GM12878 (cell line): ENCODE data around the gene STXBP5. TPM values are rescaled to one million over a fixed set of nuclear protein-coding genes. Genes with fewer than 3 reads are reported as not detected.

Experiments
- ATAC-seq: fragments of 200-7000 bp; cut with Tn5 transposase; 3 replicates; pipeline ENCODE4 v1.9.1; 2020; ENCODE audit warnings: mild to moderate bottlenecking, moderate library complexity
- BruUV-seq: library from RNA; stranded (reverse); fragments of 400-500 nt; replicated peaks from 2 replicates; lab custom pipeline; 2021; lab: Mats Ljungman, UMichigan
- CTCF ChIA-PET: fragments of 300-600 bp; sonication (Branson Sonifier 250); formaldehyde crosslinking; extraction: SDS; loops from one replicate; lab custom pipeline; 2021; ENCODE audit warnings: inconsistent platforms; lab: Yijun Ruan, JAX
- POLR2A ChIA-PET: fragments of 350-600 bp; formaldehyde crosslinking; extraction: SDS; loops from one replicate; lab custom pipeline; 2021; ENCODE audit warnings: inconsistent platforms; lab: Charles Lee
- RAD21 ChIA-PET: fragments of 300-600 bp; sonication (Branson Sonifier 250); formaldehyde crosslinking; loops from one replicate; lab custom pipeline; 2023; ENCODE audit warnings: antibody characterized with exemption; ENCODE audit not compliant: unreplicated experiment; lab: Charles Lee
- SMC1A ChIA-PET: fragments of 300-600 bp; sonication (Branson Sonifier 250); formaldehyde crosslinking; loops from one replicate; lab custom pipeline; 2023; ENCODE audit not compliant: unreplicated experiment, uncharacterized antibody; lab: Charles Lee
- DNase-seq: peaks from one replicate; pipeline ENCODE4 v3.0.0-alpha.2; 2011; ENCODE audit warnings: low read depth, low spot score
- FAIRE-seq: peaks from 3 replicates; lab custom pipeline; 2011; peaks lifted over from hg19 to GRCh38; lab: Jason Lieb, UNC
- H2AFZ ChIP-seq: 2 replicates; pipeline ENCODE4 v1.6.0; 2011; ENCODE audit warnings: low read depth, low read length, control low read depth; ENCODE audit not compliant: control insufficient read depth
- H3K27ac ChIP-seq: 2 replicates; pipeline ENCODE4 v1.5.1; 2011; ENCODE audit warnings: control low read depth; ENCODE audit not compliant: control insufficient read depth, insufficient read depth
- H3K27me3 ChIP-seq, 2 experiments: replicated peaks in 1 of 2; 2 replicates each; pipeline versions ENCODE4 v1.6.0 to v1.6.1; 2011; ENCODE audit warnings: low read length in 1 of 2; ENCODE audit not compliant: control insufficient read depth in 2 of 2, insufficient read depth in 2 of 2
- H3K36me3 ChIP-seq, 2 experiments: 2 replicates each; pipeline ENCODE4 v1.5.1; 2011; ENCODE audit warnings: low read length in 1 of 2; ENCODE audit not compliant: control insufficient read depth in 2 of 2, insufficient read depth in 2 of 2
- H3K4me1 ChIP-seq: 2 replicates; pipeline ENCODE4 v1.6.1; 2011; ENCODE audit warnings: mild to moderate bottlenecking, low read length, moderate library complexity, mixed read lengths; ENCODE audit not compliant: control insufficient read depth, insufficient read depth
- H3K4me2 ChIP-seq: 2 replicates; pipeline ENCODE4 v1.6.0; 2011; ENCODE audit warnings: control low read depth; ENCODE audit not compliant: control insufficient read depth, insufficient read depth
- H3K4me3 ChIP-seq: fragments of 200-600 bp; sonication (generic); 2 replicates; pipeline ENCODE4 v1.5.1; 2016
- H3K79me2 ChIP-seq: 2 replicates; pipeline ENCODE4 v1.6.0; 2011; ENCODE audit warnings: low read length; ENCODE audit not compliant: control insufficient read depth, insufficient read depth
- H3K9ac ChIP-seq: 2 replicates; pipeline ENCODE4 v1.8.0; 2011; ENCODE audit warnings: low read length, control low read depth, mixed read lengths; ENCODE audit not compliant: control insufficient read depth, insufficient read depth
- H3K9me3 ChIP-seq: replicated peaks from 3 replicates; pipeline ENCODE4 v1.5.1; 2011; ENCODE audit warnings: mild to moderate bottlenecking, low read length; ENCODE audit not compliant: control insufficient read depth, insufficient read depth
- H4K20me1 ChIP-seq: 2 replicates; pipeline ENCODE4 v1.6.0; 2011; ENCODE audit not compliant: control insufficient read depth, insufficient read depth
- ASH2L ChIP-seq: fragments of 300-600, 200-600 bp; sonication (generic); IDR thresholded peaks from 2 replicates; pipeline ENCODE4 v1.6.1; 2017; ENCODE audit warnings: low read depth, mild to moderate bottlenecking, borderline replicate concordance
- BMI1 ChIP-seq: fragments of 450-650 bp; IDR thresholded peaks from 2 replicates; pipeline ENCODE4 v1.6.1; 2016; ENCODE audit warnings: mild to moderate bottlenecking, moderate library complexity, borderline replicate concordance
- CHD2 ChIP-seq: IDR thresholded peaks from 2 replicates; pipeline ENCODE4 v1.6.1; 2011; ENCODE audit warnings: low read depth, low read length, improper control_type of control experiment, borderline replicate concordance
- GABPA ChIP-seq: IDR thresholded peaks from 2 replicates; pipeline ENCODE4 v1.6.1; 2014; ENCODE audit warnings: antibody characterized with exemption, low read depth, mild to moderate bottlenecking, inconsistent platforms
- IRF3 ChIP-seq: fragments of 450-650 bp; IDR thresholded peaks from 2 replicates; pipeline ENCODE4 v1.6.1; 2014; ENCODE audit warnings: mild to moderate bottlenecking
- KAT2A ChIP-seq: conservative IDR thresholded peaks from 2 replicates; pipeline ENCODE4 v1.6.1; 2011; ENCODE audit warnings: low read depth, low read length; ENCODE audit not compliant: control insufficient read depth
- MEF2B ChIP-seq: fragments of 450-650 bp; IDR thresholded peaks from 2 replicates; pipeline ENCODE4 v1.6.1; 2018; ENCODE audit warnings: mild to moderate bottlenecking, moderate library complexity; ENCODE audit not compliant: partially characterized antibody, poor library complexity, severe bottlenecking
- NKRF ChIP-seq: fragments of 450-650 bp; conservative IDR thresholded peaks from 2 replicates; pipeline ENCODE4 v1.6.1; 2017; ENCODE audit warnings: mild to moderate bottlenecking, moderate library complexity
- PAX8 ChIP-seq: fragments of 450-650 bp; IDR thresholded peaks from 2 replicates; pipeline ENCODE4 v1.6.1; 2017; ENCODE audit warnings: mild to moderate bottlenecking, moderate library complexity
- POLR2AphosphoS2 ChIP-seq: IDR thresholded peaks from 2 replicates; pipeline ENCODE4 v1.6.1; 2011; ENCODE audit warnings: low read depth, mild to moderate bottlenecking, low read length, improper control_type of control experiment, moderate library complexity
- RELA ChIP-seq: fragments of 450-650 bp; IDR thresholded peaks from 2 replicates; pipeline ENCODE4 v1.8.0; 2014; ENCODE audit warnings: borderline replicate concordance; ENCODE audit not compliant: partially characterized antibody
- SP1 ChIP-seq: IDR thresholded peaks from one replicate; pipeline ENCODE4 v1.6.1; 2011; ENCODE audit warnings: low read depth, low read length
- SUZ12 ChIP-seq: fragments of 200-600 bp; sonication (generic); IDR thresholded peaks from one replicate; pipeline ENCODE4 v1.6.1; 2018; ENCODE audit warnings: antibody characterized with exemption, mild to moderate bottlenecking; ENCODE audit not compliant: unreplicated experiment
- YBX1 ChIP-seq: fragments of 450-650 bp; IDR thresholded peaks from 2 replicates; pipeline ENCODE4 v1.6.1; 2016; ENCODE audit warnings: antibody characterized with exemption
- ZNF207 ChIP-seq: fragments of 450-650 bp; IDR thresholded peaks from 2 replicates; pipeline ENCODE4 v1.6.1; 2014; ENCODE audit warnings: antibody characterized with exemption, mild to moderate bottlenecking, borderline replicate concordance
- WGBS: methylation state at CpG from one replicate; pipeline ENCODE4 v1.1.6; 2016; ENCODE audit warnings: low lambda C conversion rate; ENCODE audit not compliant: insufficient replicate concordance, insufficient coverage; ENCODE audit errors: missing lambda C conversion rate; 5-methylcytosine and 5-hydroxymethylcytosine counted together
- in situ Hi-C: fragments of 300-500 bp; cut with MboI; formaldehyde crosslinking; loops from 9 replicates; pipeline ENCODE4 v1.14.3; 2018; ENCODE audit warnings: mixed read lengths
- intact Hi-C: fragments of 100-400 bp; cut with micrococcal nuclease; formaldehyde crosslinking; loops from one replicate; pipeline ENCODE4 v1.14.2; 2022; ENCODE audit not compliant: unreplicated experiment
- polyA plus RNA-seq, 11 experiments: library from polyadenylated mRNA; depleted of rRNA in 4 of 11; unstranded in 6 of 11; stranded (reverse) in 5 of 11; fragments of >200 nt; fragmentation: Nextera tagmentation in 4 of 11; fragmentation: Illumina TruSeq in 1 of 11; extraction: Ambion mirVana in 4 of 11; extraction: Trizol in 1 of 11; gene quantifications; 1 replicate in 1 of 11; 2 replicates in 10 of 11; pipeline versions ENCODE4 v1.2.1 to v1.2.3, GENCODE V29; 2011 to 2016; ENCODE audit warnings: inconsistent platforms in 2 of 11, missing spikeins in 2 of 11, low read depth in 1 of 11
- total RNA-seq, 4 experiments: library from RNA; depleted of rRNA in 3 of 4; stranded (reverse); fragments of >200 nt in 3 of 4; fragmentation: Illumina TruSeq in 1 of 4; extraction: Trizol in 1 of 4; gene quantifications; 2 replicates each; pipeline versions ENCODE4 v1.2.1 to v1.2.3, GENCODE V29; 2013 to 2021
- TF ChIP-seq, protein P1 (sequence below): fragments of 450-650 bp; IDR thresholded peaks from 2 replicates; pipeline ENCODE4 v1.6.1; 2016; ENCODE audit warnings: mild to moderate bottlenecking

The STXBP5 gene
- total and polyA plus RNA-seq, 10 of the 15 experiments (the other 5 are each of a cell fraction or from before 2014, with no cell fraction given): 1.4 to 13.2 (median 8.4) TPM

DNA sequence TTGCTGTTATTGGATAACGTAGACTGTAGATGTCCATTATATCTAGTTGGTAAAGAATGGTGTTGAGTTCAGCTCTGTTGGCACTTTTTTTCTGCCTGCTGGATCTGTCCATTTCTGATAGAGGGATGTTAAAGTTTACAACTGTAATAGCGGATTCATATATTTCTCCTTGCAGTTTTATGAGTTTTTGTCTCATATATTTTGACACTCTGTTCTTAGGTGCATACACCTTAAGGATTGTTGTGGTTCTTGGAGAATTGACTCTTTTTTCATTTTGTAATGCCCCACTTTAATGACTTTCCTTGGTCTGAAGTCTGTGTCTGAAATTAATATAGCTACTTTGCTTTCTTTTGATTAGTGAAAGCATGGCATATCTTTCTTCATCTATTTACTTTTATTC lies 16.1 kb downstream of the STXBP5 start:
- H2AFZ ChIP-seq: no peak overlapping the region
- no TSS peak for BruUV-seq
- no peak overlapping the region for H3K4me3 ChIP-seq
- H3K79me2 ChIP-seq: no peaks in the 10 kb centered on the region
- CTCF ChIA-PET: no interaction called here
- no peaks in the 10 kb centered on the region for H4K20me1 ChIP-seq
- peaks cover 0 to 3% of the 10 kb centered on the region in 2 experiments; a peak in 1 of 4 replicates for H3K36me3 ChIP-seq
- no peak overlapping the region for H3K27ac ChIP-seq
- H3K27me3 ChIP-seq: no peaks in the 10 kb centered on the region
- POLR2A ChIA-PET: no interaction called here
- WGBS: 100% methylated on average over 2 of the region's 2 CpGs
- FAIRE-seq (no peak), DNase-seq (no peak), ATAC-seq (no peak)
- intact Hi-C loops: no loop called here
- no peaks in the 10 kb centered on the region for H3K9me3 ChIP-seq
- in situ Hi-C loops: no loop called here
- TF ChIP-seq SP1: no peak
- TF ChIP-seq, protein P1, sequence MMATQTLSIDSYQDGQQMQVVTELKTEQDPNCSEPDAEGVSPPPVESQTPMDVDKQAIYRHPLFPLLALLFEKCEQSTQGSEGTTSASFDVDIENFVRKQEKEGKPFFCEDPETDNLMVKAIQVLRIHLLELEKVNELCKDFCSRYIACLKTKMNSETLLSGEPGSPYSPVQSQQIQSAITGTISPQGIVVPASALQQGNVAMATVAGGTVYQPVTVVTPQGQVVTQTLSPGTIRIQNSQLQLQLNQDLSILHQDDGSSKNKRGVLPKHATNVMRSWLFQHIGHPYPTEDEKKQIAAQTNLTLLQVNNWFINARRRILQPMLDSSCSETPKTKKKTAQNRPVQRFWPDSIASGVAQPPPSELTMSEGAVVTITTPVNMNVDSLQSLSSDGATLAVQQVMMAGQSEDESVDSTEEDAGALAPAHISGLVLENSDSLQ: no peak
- TF ChIP-seq GABPA: no peak
- TF ChIP-seq SUZ12: no peak
- no peak for TF ChIP-seq BMI1
- no peak for TF ChIP-seq NKRF
- no peak for TF ChIP-seq IRF3
- TF ChIP-seq POLR2AphosphoS2: no peak
- TF ChIP-seq ASH2L: no peak
- no peak for TF ChIP-seq MEF2B
- TF ChIP-seq KAT2A: no peak
- no peak for TF ChIP-seq YBX1
- no peak for TF ChIP-seq RELA
- no peak for TF ChIP-seq ZNF207
- TF ChIP-seq PAX8: no peak
- TF ChIP-seq CHD2: no peak
- peaks cover 3% of the 10 kb centered on the region for H3K4me1 ChIP-seq
- H3K4me2 ChIP-seq: no peak overlapping the region
- H3K9ac ChIP-seq: no peak overlapping the region
- SMC1A ChIA-PET: interaction anchor here (0.7 kb wide), 1 partner anchor 14 kb away, joined by 3 read pairs; no protein-coding TSS in a partner anchor
- RAD21 ChIA-PET: interaction anchor here (0.8 kb wide), 1 partner anchor 8 kb away, joined by 3 read pairs; no protein-coding TSS in a partner anchor
